Naive thymus-derived CD8-positive, alpha-beta T cell (primary cell): ENCODE results near the gene ERAP2. TPM values are rescaled to one million over a fixed set of nuclear protein-coding genes. Genes with fewer than 3 reads are reported as not detected.

Experiments
- ATAC-seq, 2 donors: fragments of 150-1000 bp; cut with Tn5 transposase in 1 of 2; sonication (Bioruptor Pico), chemical (Tn5 transposase) in 1 of 2; 1 replicate in 1 of 2; 2 replicates in 1 of 2; pipeline ENCODE4 v1.10.0; 2021; ENCODE audit warnings: mild to moderate bottlenecking in 2 of 2, moderate library complexity in 2 of 2
- POLR2A ChIA-PET: fragments of 350-600 bp; sonication (Branson Sonifier 250); formaldehyde crosslinking; loops from one replicate; lab custom pipeline; 2021; ENCODE audit warnings: antibody characterized with exemption; lab: Charles Lee
- DNase-seq, 10 donors: peaks; one replicate each; pipeline versions ENCODE4 v3.0.0 to v3.0.0-alpha.2; 2020 to 2022
- H3K27ac Mint-ChIP-seq, 10 donors: one replicate each; pipeline ENCODE4 v1.8.0; 2020 to 2022; ENCODE audit warnings: mild to moderate bottlenecking in 10 of 10, mixed read lengths in 10 of 10, moderate library complexity in 4 of 10, inconsistent platforms in 1 of 10
- H3K27me3 Mint-ChIP-seq, 5 donors: one replicate each; pipeline ENCODE4 v1.8.0; 2021 to 2022; ENCODE audit warnings: mixed read lengths in 5 of 5
- H3K36me3 Mint-ChIP-seq, 3 donors: one replicate each; pipeline ENCODE4 v1.8.0; 2020 to 2022; ENCODE audit warnings: mixed read lengths in 3 of 3, mild to moderate bottlenecking in 2 of 3, inconsistent platforms in 1 of 3
- H3K4me1 Mint-ChIP-seq, 4 donors: one replicate each; pipeline ENCODE4 v1.8.0; 2021 to 2022; ENCODE audit warnings: mixed read lengths in 4 of 4
- H3K4me3 Mint-ChIP-seq, 10 donors: one replicate each; pipeline ENCODE4 v1.8.0; 2020 to 2022; ENCODE audit warnings: mild to moderate bottlenecking in 10 of 10, mixed read lengths in 10 of 10, moderate library complexity in 6 of 10, inconsistent platforms in 1 of 10
- H3K9me3 Mint-ChIP-seq, 9 donors: one replicate each; pipeline ENCODE4 v1.8.0; 2020 to 2022; ENCODE audit warnings: mixed read lengths in 9 of 9, mild to moderate bottlenecking in 3 of 9, inconsistent platforms in 1 of 9, moderate library complexity in 1 of 9
- polyA plus RNA-seq, 3 donors: library from polyadenylated mRNA; unstranded; fragments of 300-500 nt; fragmentation: Illumina TruSeq; gene quantifications; one replicate each; pipeline ENCODE4 v1.2.3, GENCODE V29; 2021
- total RNA-seq, 8 experiments: library from RNA in 2 of 8; stranded (reverse) in 2 of 8; gene quantifications; one replicate each; pipeline ENCODE4 v1.2.3 and lab custom pipeline; 2021 to 2026

Gene ERAP2
- total and polyA plus RNA-seq, 5 experiments from 2014 or later, result 6.4 to 126 (median 82.9) TPM

GRCh38 chr5:96952974-96953730 lies 76.9 kb downstream of the ERAP2 start:
- H3K36me3 Mint-ChIP-seq, result peaks cover 0 to 17% (median 3%) of the 10 kb centered on the region in 3 donors
- POLR2A ChIA-PET, result interaction anchor here (1.0 to 1.3 kb wide), 2 partner anchors 10 to 145 kb away, joined by 3 read pairs; partner anchors contain the start of gene ERAP1
- peak overlapping the region in 7 of 10 donors; percentile 1 to 46 (median 30) for H3K4me3 Mint-ChIP-seq
- ATAC-seq, result no peak
- peaks cover 0 to 3% (median 0%) of the 10 kb centered on the region in 9 donors for H3K9me3 Mint-ChIP-seq
- H3K27ac Mint-ChIP-seq, result peak overlapping the region; percentile 69 to 91 (median 81)
- H3K27me3 Mint-ChIP-seq, result no peaks in the 10 kb centered on the region
- no peak for DNase-seq
- H3K4me1 Mint-ChIP-seq, result peaks cover 45 to 85% (median 74%) of the 10 kb centered on the region in 4 donors

- Mint-ChIP-seq H3K4me1 (peaks cover 37 to 86% (median 69%) of the 10 kb centered on the region in 4 donors), H3K36me3 (peaks cover 0 to 8% (median 4%) of the 10 kb centered on the region in 3 donors), H3K27ac (peak overlapping the region; percentile 80 to 92 (median 90)), H3K27me3 (no peaks in the 10 kb centered on the region), H3K4me3 (peak overlapping the region; percentile 23 to 77 (median 59)), H3K9me3 (peaks cover 0 to 3% (median 0%) of the 10 kb centered on the region in 9 donors)
- DNase-seq (no peak), ATAC-seq (peak in 1 of 2 donors; percentile 19)
- POLR2A ChIA-PET, result interaction anchor here (1.0 to 1.8 kb wide), 2 partner anchors 19 to 21 kb away, joined by 5 to 7 read pairs; partner anchors contain the start of gene LNPEP
Measured at GRCh38 chr5:96957254-96958049, 81.2 kb downstream of the ERAP2 start.

GRCh38 chr5:96958977-96959376 lies 82.7 kb downstream of the ERAP2 start:
- ATAC-seq (no peak), DNase-seq (no peak)
- POLR2A ChIA-PET, result interaction anchor here (1.1 to 1.9 kb wide), 2 partner anchors 23 to 26 kb away, joined by 3 to 11 read pairs; partner anchors contain the start of gene LNPEP
- H3K27me3 Mint-ChIP-seq, result no peaks in the 10 kb centered on the region
- H3K4me1 Mint-ChIP-seq, result peaks cover 33 to 86% (median 68%) of the 10 kb centered on the region in 4 donors
- peaks cover 0 to 3% (median 0%) of the 10 kb centered on the region in 9 donors for H3K9me3 Mint-ChIP-seq
- H3K4me3 Mint-ChIP-seq, result peak overlapping the region in 9 of 10 donors; percentile 28 to 77 (median 61)
- peaks cover 0 to 10% (median 4%) of the 10 kb centered on the region in 3 donors for H3K36me3 Mint-ChIP-seq
- peak overlapping the region; percentile 66 to 92 (median 90) for H3K27ac Mint-ChIP-seq

GRCh38 chr5:96961053-96961452 lies 84.8 kb downstream of the ERAP2 start:
- Mint-ChIP-seq H3K9me3 (peaks cover 0 to 3% (median 0%) of the 10 kb centered on the region in 9 donors), H3K27me3 (no peaks in the 10 kb centered on the region), H3K4me1 (peaks cover 34 to 91% (median 77%) of the 10 kb centered on the region in 4 donors), H3K27ac (peak overlapping the region in 9 of 10 donors; percentile 80 to 98 (median 94)), H3K36me3 (peaks cover 0 to 13% (median 7%) of the 10 kb centered on the region in 3 donors), H3K4me3 (peak overlapping the region; percentile 43 to 82 (median 76))
- POLR2A ChIA-PET, result interaction anchor here (0.6 to 2.9 kb wide), 4 partner anchors 15 to 25 kb away, joined by 3 to 30 read pairs (median 7); partner anchors contain the start of gene LNPEP
- DNase-seq (peak in 4 of 10 donors; percentile 26 to 84 (median 75)), ATAC-seq (peak; percentile 67 to 70)

- peaks cover 28 to 90% (median 69%) of the 10 kb centered on the region in 4 donors for H3K4me1 Mint-ChIP-seq
- DNase-seq, result peak in 6 of 10 donors; percentile 11 to 66 (median 48)
- peak overlapping the region; percentile 89 to 98 (median 94) for H3K27ac Mint-ChIP-seq
- H3K9me3 Mint-ChIP-seq, result no peaks in the 10 kb centered on the region
- peak; percentile 55 to 78 for ATAC-seq
- peak overlapping the region; percentile 66 to 89 (median 81) for H3K4me3 Mint-ChIP-seq
- POLR2A ChIA-PET, result interaction anchor here (0.7 to 2.9 kb wide), 11 partner anchors 9 to 201 kb away, joined by 3 to 30 read pairs (median 3); partner anchors contain the start of gene LNPEP
- H3K36me3 Mint-ChIP-seq, result peaks cover 0 to 14% (median 10%) of the 10 kb centered on the region in 3 donors
- H3K27me3 Mint-ChIP-seq, result no peaks in the 10 kb centered on the region
Measured at GRCh38 chr5:96962540-96962991, 86.3 kb downstream of the ERAP2 start.

GRCh38 chr5:96963267-96963666 lies 87.0 kb downstream of the ERAP2 start:
- peaks cover 23 to 90% (median 68%) of the 10 kb centered on the region in 4 donors for H3K4me1 Mint-ChIP-seq
- peak; percentile 25 to 26 for ATAC-seq
- peaks cover 0 to 14% (median 10%) of the 10 kb centered on the region in 3 donors for H3K36me3 Mint-ChIP-seq
- H3K27ac Mint-ChIP-seq, result peak overlapping the region; percentile 89 to 98 (median 94)
- peak overlapping the region; percentile 66 to 89 (median 81) for H3K4me3 Mint-ChIP-seq
- no peak for DNase-seq
- H3K9me3 Mint-ChIP-seq, result no peaks in the 10 kb centered on the region
- no peaks in the 10 kb centered on the region for H3K27me3 Mint-ChIP-seq
- POLR2A ChIA-PET, result interaction anchor here (0.9 to 2.9 kb wide), 10 partner anchors 9 to 53 kb away, joined by 3 to 30 read pairs (median 3); partner anchors contain the start of gene LNPEP

- Mint-ChIP-seq H3K9me3 (no peaks in the 10 kb centered on the region), H3K4me1 (peaks cover 34 to 93% (median 82%) of the 10 kb centered on the region in 4 donors), H3K4me3 (peak overlapping the region in 1 of 10 donors; percentile 12), H3K27ac (peak overlapping the region in 9 of 10 donors; percentile 12 to 92 (median 57)), H3K36me3 (peaks cover 0 to 14% (median 6%) of the 10 kb centered on the region in 3 donors), H3K27me3 (no peaks in the 10 kb centered on the region)
- ATAC-seq (no peak), DNase-seq (no peak)
- POLR2A ChIA-PET, result interaction anchor here (0.9 to 1.3 kb wide), 2 partner anchors 10 to 31 kb away, joined by 3 to 4 read pairs; partner anchors contain the start of gene LNPEP
Measured at GRCh38 chr5:96966801-96967200, 90.5 kb downstream of the ERAP2 start.

- ATAC-seq (no peak), DNase-seq (no peak)
- peak overlapping the region in 1 of 10 donors; percentile 27 for H3K4me3 Mint-ChIP-seq
- peaks cover 0 to 14% (median 6%) of the 10 kb centered on the region in 3 donors for H3K36me3 Mint-ChIP-seq
- POLR2A ChIA-PET, result interaction anchor here (0.6 to 1.3 kb wide), 3 partner anchors 9 to 160 kb away, joined by 3 to 4 read pairs (median 3); partner anchors contain the start of genes ERAP1 and LNPEP
- peak overlapping the region in 8 of 10 donors; percentile 12 to 92 (median 39) for H3K27ac Mint-ChIP-seq
- H3K9me3 Mint-ChIP-seq, result no peaks in the 10 kb centered on the region
- H3K4me1 Mint-ChIP-seq, result peaks cover 36 to 93% (median 83%) of the 10 kb centered on the region in 4 donors
- no peaks in the 10 kb centered on the region for H3K27me3 Mint-ChIP-seq
Measured at GRCh38 chr5:96967400-96967799, 91.1 kb downstream of the ERAP2 start.

GRCh38 chr5:96968074-96968473 lies 91.8 kb downstream of the ERAP2 start:
- H3K27ac Mint-ChIP-seq, result peak overlapping the region in 9 of 10 donors; percentile 12 to 92 (median 81)
- POLR2A ChIA-PET, result no interaction called here
- no peak for DNase-seq
- H3K4me3 Mint-ChIP-seq, result peak overlapping the region in 2 of 10 donors; percentile 13 to 27
- H3K36me3 Mint-ChIP-seq, result peaks cover 0 to 14% (median 6%) of the 10 kb centered on the region in 3 donors
- ATAC-seq, result no peak
- H3K4me1 Mint-ChIP-seq, result peaks cover 42 to 93% (median 83%) of the 10 kb centered on the region in 4 donors
- no peaks in the 10 kb centered on the region for H3K27me3 Mint-ChIP-seq
- no peaks in the 10 kb centered on the region for H3K9me3 Mint-ChIP-seq

- peaks cover 0 to 14% (median 6%) of the 10 kb centered on the region in 3 donors for H3K36me3 Mint-ChIP-seq
- POLR2A ChIA-PET, result interaction anchor here (1.0 kb wide), 1 partner anchor 33 kb away, joined by 3 read pairs; the partner anchor contains the start of gene LNPEP
- peak overlapping the region; percentile 12 to 92 (median 81) for H3K27ac Mint-ChIP-seq
- H3K4me3 Mint-ChIP-seq, result peak overlapping the region in 8 of 10 donors; percentile 13 to 58 (median 25)
- peak in 1 of 2 donors; percentile 34 for ATAC-seq
- no peaks in the 10 kb centered on the region for H3K9me3 Mint-ChIP-seq
- H3K27me3 Mint-ChIP-seq, result no peaks in the 10 kb centered on the region
- peaks cover 40 to 93% (median 80%) of the 10 kb centered on the region in 4 donors for H3K4me1 Mint-ChIP-seq
- DNase-seq, result no peak
Measured at GRCh38 chr5:96968614-96969013, 92.3 kb downstream of the ERAP2 start.
